Thymus (tissue), 14 donors: ENCODE results near the gene MEIS3. TPM values are rescaled to one million over a fixed set of nuclear protein-coding genes. Genes with fewer than 3 reads are reported as not detected.

ENCODE experiments used
- DNase-seq, 9 donors: peaks; one replicate each; pipeline ENCODE4 v3.0.0-alpha.2; 2013; ENCODE audit warnings: low spot score in 9 of 9, low read depth in 6 of 9, missing footprints in 1 of 9
- H3K27ac ChIP-seq, 2 donors: one replicate each; pipeline ENCODE4 v1.5.1; 2013; ENCODE audit warnings: control low read depth in 1 of 2, low read depth in 1 of 2, low read length in 1 of 2, mild to moderate bottlenecking in 1 of 2, moderate library complexity in 1 of 2
- H3K27me3 ChIP-seq, 2 donors: one replicate each; pipeline ENCODE4 v1.5.1; 2013; ENCODE audit warnings: low read length in 1 of 2; ENCODE audit not compliant: control insufficient read depth in 2 of 2, insufficient read depth in 1 of 2
- H3K36me3 ChIP-seq, 2 donors: one replicate each; pipeline ENCODE4 v1.5.1; 2013; ENCODE audit warnings: low read length in 1 of 2, mild to moderate bottlenecking in 1 of 2, moderate library complexity in 1 of 2; ENCODE audit not compliant: control insufficient read depth in 2 of 2, insufficient read depth in 2 of 2
- H3K4me1 ChIP-seq, 2 donors: one replicate each; pipeline ENCODE4 v1.5.1; 2013; ENCODE audit warnings: low read length in 2 of 2; ENCODE audit not compliant: control insufficient read depth in 2 of 2, insufficient read depth in 2 of 2
- H3K4me3 ChIP-seq, 2 donors: one replicate each; pipeline ENCODE4 v1.5.1; 2013; ENCODE audit warnings: low read length in 2 of 2, control low read depth in 1 of 2, mild to moderate bottlenecking in 1 of 2
- H3K9me3 ChIP-seq, 2 donors: one replicate each; pipeline ENCODE4 v1.5.1; 2013; ENCODE audit warnings: low read length in 1 of 2, mild to moderate bottlenecking in 1 of 2; ENCODE audit not compliant: control insufficient read depth in 2 of 2, insufficient read depth in 1 of 2
- WGBS: extraction: QIAGEN DNeasy Blood & Tissue Kit; methylation state at CpG from one replicate; pipeline ENCODE4 v1.1.7; 2013; 5-methylcytosine and 5-hydroxymethylcytosine counted together
- long read RNA-seq, 10 donors: transcript quantifications; one replicate each; lab custom pipeline, GENCODE V29; 2026
- polyA plus RNA-seq: library from polyadenylated mRNA; stranded (reverse); fragments of 200-250 nt; gene quantifications from one replicate; pipeline ENCODE4 v1.2.3, GENCODE V29; 2013
- total RNA-seq: library from RNA; stranded (reverse); fragments of 120-200 nt; gene quantifications from one replicate; pipeline ENCODE4 v1.2.4, GENCODE V29; 2013
- donor health status: healthy.

MEIS3 gene
- total RNA-seq = 1.7 TPM
- 4.3 TPM for polyA plus RNA-seq
- long read RNA-seq, donor 1 = 0 reads
- long read RNA-seq, donor 2, partial matches to known transcripts = 0 of 2 reads
- long read RNA-seq, donor 2, other reads (novel, unspliced or antisense) = 0 of 2 reads
- long read RNA-seq, donor 3, partial matches to known transcripts = 0 of 1 reads
- long read RNA-seq, donor 3, other reads (novel, unspliced or antisense) = 0 of 1 reads
- long read RNA-seq, donor 4 = 0 reads
- long read RNA-seq, donor 5 = 0 reads
- long read RNA-seq, donor 6 = 0 reads
- long read RNA-seq, donor 7 = 0 reads
- long read RNA-seq, donor 8, partial matches to known transcripts = 0 of 1 reads
- long read RNA-seq, donor 8, other reads (novel, unspliced or antisense) = 0 of 1 reads
- long read RNA-seq, donor 9 = 0 reads
- long read RNA-seq, donor 10 = 0 reads

DNA sequence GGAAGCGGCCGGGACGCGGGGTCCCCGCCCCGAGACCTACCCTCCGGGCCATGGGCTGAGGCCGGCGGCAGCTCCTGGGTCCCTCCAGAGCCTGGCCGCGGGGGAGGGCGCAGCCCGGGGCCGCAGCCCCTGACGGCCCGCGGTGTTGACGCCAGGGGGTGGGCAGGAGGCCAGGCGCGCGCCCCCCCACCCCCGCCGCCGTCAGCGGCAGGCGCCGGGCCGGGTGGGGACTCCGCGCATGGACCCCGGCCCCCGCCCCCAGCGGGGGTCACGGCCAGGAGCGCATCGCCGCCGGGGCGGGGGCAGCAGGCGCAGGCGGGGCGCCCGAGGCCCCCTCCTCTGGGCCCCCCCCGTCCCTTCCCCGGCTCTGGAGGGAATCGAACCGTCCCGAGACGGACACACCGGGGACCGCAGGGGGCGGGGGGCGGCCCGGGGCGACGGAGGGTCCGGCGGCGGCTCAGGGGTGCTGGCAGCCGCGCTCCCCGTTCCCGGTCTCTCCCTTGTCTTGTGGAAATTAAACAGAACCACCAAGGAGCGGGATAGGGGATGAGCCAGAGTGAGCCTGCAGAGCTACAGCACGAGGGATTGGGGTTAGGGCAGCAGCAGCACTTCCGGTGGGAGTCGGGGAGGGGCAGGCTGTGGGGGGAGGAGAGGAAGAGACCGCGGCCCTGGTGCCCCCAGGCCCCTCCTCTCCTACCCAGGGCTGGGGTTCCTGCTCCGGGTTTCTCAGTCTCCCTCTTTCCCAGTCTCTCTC is at the start of gene MEIS3:
Gene MEIS3, minus strand, starts transcription at position 498 of the 754 bp plus-strand sequence. Its CDS starts 446 bp downstream, at position 52.
- WGBS = 1% methylated on average over 69 of the region's 70 CpGs
- Histone ChIP-seq H3K27me3 (peaks cover 61 to 95% of the 10 kb centered on the region in 2 donors), H3K36me3 (no peaks in the 10 kb centered on the region), H3K4me3 (peak within 1 kb of the TSS in 1 of 2 donors; percentile 7), H3K4me1 (peaks cover 0 to 2% of the 10 kb centered on the region in 2 donors), H3K9me3 (peaks cover 0 to 1% of the 10 kb centered on the region in 2 donors), H3K27ac (no peak within 1 kb of the TSS)
- no peak for DNase-seq

GRCh38 chr19:47467914-47468313 is 48.6 kb upstream of the MEIS3 start:
- no peak for DNase-seq
- Histone ChIP-seq H3K27me3 (peaks cover 19 to 74% of the 10 kb centered on the region in 2 donors), H3K4me1 (peaks cover 4 to 16% of the 10 kb centered on the region in 2 donors), H3K36me3 (no peaks in the 10 kb centered on the region), H3K27ac (no peak overlapping the region), H3K9me3 (no peaks in the 10 kb centered on the region), H3K4me3 (no peak overlapping the region)
- WGBS = 54% methylated on average over 9 of the region's 9 CpGs

GRCh38 chr19:47465957-47466356 is 46.6 kb upstream of the MEIS3 start:
- Histone ChIP-seq H3K4me3 (no peak overlapping the region), H3K27me3 (peaks cover 14 to 59% of the 10 kb centered on the region in 2 donors), H3K4me1 (no peaks in the 10 kb centered on the region), H3K36me3 (no peaks in the 10 kb centered on the region), H3K27ac (no peak overlapping the region), H3K9me3 (no peaks in the 10 kb centered on the region)
- 89% methylated on average over 27 of the region's 27 CpGs for WGBS
- DNase-seq = no peak

GRCh38 chr19:47464675-47465419 is 45.5 kb upstream of the MEIS3 start:
- Histone ChIP-seq H3K27ac (no peak overlapping the region), H3K27me3 (peaks cover 7 to 56% of the 10 kb centered on the region in 2 donors), H3K36me3 (no peaks in the 10 kb centered on the region), H3K9me3 (no peaks in the 10 kb centered on the region), H3K4me1 (no peaks in the 10 kb centered on the region), H3K4me3 (no peak overlapping the region)
- 80% methylated on average over 10 of the region's 10 CpGs for WGBS
- no peak for DNase-seq

- Histone ChIP-seq H3K27me3 (peaks cover 15 to 56% of the 10 kb centered on the region in 2 donors), H3K4me3 (no peak overlapping the region), H3K27ac (no peak overlapping the region), H3K9me3 (peaks cover under 1% of the 10 kb centered on the region in 2 donors), H3K36me3 (no peaks in the 10 kb centered on the region), H3K4me1 (no peaks in the 10 kb centered on the region)
- DNase-seq = no peak
- WGBS = 96% methylated on average over 5 of the region's 5 CpGs
These were observed 42.5 kb upstream of the MEIS3 start for GRCh38 chr19:47461876-47462275.

DNA sequence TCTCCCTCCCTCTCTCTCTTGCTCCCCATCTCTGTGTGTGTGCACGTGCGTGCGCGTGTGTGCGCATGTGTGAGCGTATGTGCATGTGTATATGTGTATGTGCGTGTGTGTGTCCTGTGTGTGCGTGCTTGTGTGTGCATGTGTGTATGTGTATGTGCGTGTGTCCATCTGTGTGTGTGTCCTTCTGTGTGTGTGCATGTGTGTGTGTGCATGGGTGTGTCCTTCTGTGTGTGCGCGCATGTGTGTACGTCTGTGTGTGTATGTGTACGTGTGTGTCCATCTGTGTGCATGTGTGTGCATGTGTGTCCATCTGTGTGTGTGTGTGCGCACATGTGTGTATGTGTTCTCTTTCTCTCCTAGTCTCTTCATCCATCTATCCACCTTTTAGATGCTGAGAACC is 40.1 kb upstream of the MEIS3 start:
- DNase-seq = no peak
- H3K36me3 ChIP-seq = no peaks in the 10 kb centered on the region
- no peaks in the 10 kb centered on the region for H3K4me1 ChIP-seq
- peaks cover 26 to 66% of the 10 kb centered on the region in 2 donors for H3K27me3 ChIP-seq
- H3K27ac ChIP-seq = no peak overlapping the region
- H3K9me3 ChIP-seq = peaks cover 6 to 12% of the 10 kb centered on the region in 2 donors
- no peak overlapping the region for H3K4me3 ChIP-seq
- 92% methylated on average over 14 of the region's 14 CpGs for WGBS

DNA sequence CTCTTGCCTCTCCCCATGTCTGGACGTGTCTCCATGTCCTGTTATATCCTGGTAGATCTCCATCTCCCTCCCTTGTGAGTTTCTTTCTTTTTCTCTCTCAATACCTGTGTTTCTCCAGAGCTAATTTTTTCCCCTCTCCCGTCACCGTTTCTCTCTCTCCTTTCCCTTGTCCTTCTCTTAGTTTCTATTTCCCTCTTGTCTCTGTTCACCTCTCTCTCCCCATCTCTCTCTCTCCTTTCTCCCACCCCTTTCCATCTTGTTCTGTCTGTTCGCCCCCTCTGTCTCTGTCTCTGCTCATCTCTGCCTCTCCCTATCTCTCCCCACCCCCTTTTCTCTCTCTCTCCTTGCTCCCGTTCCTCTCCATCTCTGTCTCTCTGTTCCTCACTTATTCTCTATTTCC is 39.3 kb upstream of the MEIS3 start:
- no peak for DNase-seq
- no peaks in the 10 kb centered on the region for H3K4me1 ChIP-seq
- peaks cover 6 to 12% of the 10 kb centered on the region in 2 donors for H3K9me3 ChIP-seq
- peaks cover 26 to 66% of the 10 kb centered on the region in 2 donors for H3K27me3 ChIP-seq
- no peak overlapping the region for H3K27ac ChIP-seq
- H3K4me3 ChIP-seq = no peak overlapping the region
- no peaks in the 10 kb centered on the region for H3K36me3 ChIP-seq
- WGBS = 49% methylated on average over 5 of the region's 5 CpGs

DNA sequence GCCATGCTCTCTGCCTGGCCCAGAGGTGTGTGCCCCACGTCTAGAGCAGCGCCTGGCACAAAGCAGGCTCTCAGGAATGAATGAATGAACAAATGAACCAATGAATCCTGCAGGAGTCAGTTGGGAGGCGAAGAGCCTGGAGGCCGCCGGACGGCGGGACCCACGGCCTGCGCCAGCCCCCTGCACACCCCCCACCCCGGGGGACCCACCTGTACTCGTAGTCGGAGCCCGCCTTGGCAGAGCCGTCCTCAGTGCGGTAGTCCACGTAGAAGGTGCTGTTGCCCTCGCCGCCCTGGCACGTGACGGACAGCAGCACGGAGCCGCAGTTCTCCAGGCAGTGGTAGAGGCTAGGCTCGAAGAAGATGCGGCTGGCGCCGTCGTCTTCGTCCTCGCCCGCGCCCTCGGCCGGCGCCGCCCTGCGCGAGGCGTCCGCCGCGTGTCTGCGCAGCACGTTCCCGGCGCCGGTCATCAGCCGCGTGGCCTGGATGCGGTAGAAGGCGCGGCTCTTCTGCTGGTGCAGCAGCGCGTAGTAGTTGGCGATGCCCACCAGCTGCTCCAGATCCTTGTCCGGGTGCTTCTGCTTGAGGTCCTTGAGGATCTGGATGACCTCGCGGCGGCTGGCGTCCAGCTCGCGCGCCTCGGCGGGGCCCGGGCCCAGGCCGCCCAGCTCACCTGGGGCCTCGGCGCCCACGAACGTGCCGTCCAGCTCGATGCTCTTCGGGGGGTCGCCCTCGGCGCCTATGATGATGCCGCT is 37.6 kb upstream of the MEIS3 start:
- no peaks in the 10 kb centered on the region for H3K4me1 ChIP-seq
- H3K9me3 ChIP-seq = peaks cover 6 to 12% of the 10 kb centered on the region in 2 donors
- H3K36me3 ChIP-seq = no peaks in the 10 kb centered on the region
- no peak for DNase-seq
- no peak overlapping the region for H3K27ac ChIP-seq
- peaks cover 26 to 71% of the 10 kb centered on the region in 2 donors for H3K27me3 ChIP-seq
- WGBS = 38% methylated on average over 77 of the region's 77 CpGs
- no peak overlapping the region for H3K4me3 ChIP-seq
